Measurements from ENCODE around the gene PRLR.

GRCh38 chr5:35036536-35036935 lies 193.8 kb downstream of the PRLR start:
- TF ChIP-seq CTCF (IDR thresholded peaks at IDR 0.05; ENCODE audit: control extremely low read depth in 1 of 3, insufficient read depth in 1 of 3, low read depth in 1 of 3, low read length in 3 of 3) (no peak), TAF1 (IDR thresholded peaks at IDR 0.05; ENCODE audit: low read depth, low read length) (no peak), EZH2 (IDR thresholded peaks at IDR 0.05; ENCODE audit: low read depth, low read length, severe bottlenecking) (no peak), POLR2AphosphoS5 (IDR thresholded peaks at IDR 0.05; ENCODE audit: low read depth, low read length) (no peak), MAX (IDR thresholded peaks at IDR 0.05) (no peak)
